CD4-positive, alpha-beta T cell treated with Interleukin-6 for 4 hours (primary cell): ENCODE results near the gene PRCC.
A peak's percentile ranks its signal among the peaks of the same experiment; 100 is the strongest.

ENCODE experiments used
- DNase-seq: peaks from one replicate; pipeline ENCODE4 v3.0.0-alpha.2; 2020; ENCODE audit warnings: mixed read lengths

PRCC gene

GRCh38 chr1:156845953-156846545 lies 78.7 kb downstream of the PRCC start:
- DNase-seq = no peak

GRCh38 chr1:156846643-156847042 lies 79.3 kb downstream of the PRCC start:
- no peak for DNase-seq

- no peak for DNase-seq
Measured at GRCh38 chr1:156847591-156848460, 80.5 kb downstream of the PRCC start.

- peak; percentile 93 for DNase-seq
Measured at GRCh38 chr1:156848461-156849150, 81.3 kb downstream of the PRCC start.

GRCh38 chr1:156849151-156849496 lies 81.8 kb downstream of the PRCC start:
- DNase-seq = no peak
